Esophagus squamous epithelium (tissue), 4 donors: ENCODE measurements around the gene MOSMO.

Experiments
- CTCF ChIP-seq, 6 experiments: fragments of 450-650 bp in 4 of 6; fragments of 200-600 bp in 2 of 6; sonication (generic) in 2 of 6; IDR thresholded peaks; one replicate each; pipeline ENCODE4 v1.5.1; 2016 to 2019; ENCODE audit warnings: antibody characterized with exemption in 6 of 6, mild to moderate bottlenecking in 4 of 6, moderate library complexity in 4 of 6
- POLR2A ChIP-seq, 4 donors: fragments of 450-650 bp; IDR thresholded peaks; one replicate each; pipeline ENCODE4 v1.6.1; 2017; ENCODE audit warnings: antibody characterized with exemption in 4 of 4, mild to moderate bottlenecking in 4 of 4, moderate library complexity in 3 of 4

GRCh38 chr16:22132801-22133200 is 124.9 kb downstream of the MOSMO start:
- TF ChIP-seq CTCF (IDR thresholded peaks at IDR 0.05) = no peak
- TF ChIP-seq POLR2A (IDR thresholded peaks at IDR 0.05) = no peak
